NCI-H1105 treated with DMSO at 0.1 percent for 48 hours (cell line): Measurements from ENCODE around the gene GEN1.
A peak's percentile ranks its signal among the peaks of the same experiment; 100 is the strongest.

Experiments used
- DNase-seq: peaks from one replicate; lab custom pipeline; 2025; lab: John Stamatoyannopoulos, UW

The GEN1 gene

DNA sequence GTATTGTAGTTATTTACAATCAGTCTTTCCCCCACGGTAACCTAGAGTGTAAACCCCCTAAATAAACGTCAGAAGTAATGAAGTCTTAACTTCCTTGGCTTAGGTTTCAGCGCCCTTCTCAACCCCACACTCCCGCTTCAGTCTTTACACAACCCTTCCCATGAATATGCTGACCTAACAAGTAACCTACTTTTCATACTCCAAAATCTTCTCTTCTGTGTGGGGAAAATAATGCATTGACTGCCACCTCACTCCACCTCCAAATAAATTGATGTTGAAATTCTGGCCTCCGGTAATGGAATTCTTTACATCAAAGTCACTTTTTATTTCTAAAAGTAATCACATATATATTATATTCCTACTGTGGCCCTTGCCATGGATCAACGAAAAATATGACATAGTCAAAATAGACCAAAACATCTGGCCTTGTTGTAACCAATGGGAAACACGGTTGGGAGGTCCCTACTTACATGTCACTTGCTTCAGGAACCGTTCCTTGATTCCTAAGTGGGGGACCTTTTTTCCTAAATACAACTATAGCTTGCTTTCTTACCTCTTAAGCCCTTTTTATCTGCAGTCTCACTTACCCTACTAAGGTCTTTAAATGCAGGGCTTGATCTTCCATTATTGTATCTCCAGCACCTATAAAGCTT is 961 bp downstream of the GEN1 start:
- no peak for DNase-seq

DNA sequence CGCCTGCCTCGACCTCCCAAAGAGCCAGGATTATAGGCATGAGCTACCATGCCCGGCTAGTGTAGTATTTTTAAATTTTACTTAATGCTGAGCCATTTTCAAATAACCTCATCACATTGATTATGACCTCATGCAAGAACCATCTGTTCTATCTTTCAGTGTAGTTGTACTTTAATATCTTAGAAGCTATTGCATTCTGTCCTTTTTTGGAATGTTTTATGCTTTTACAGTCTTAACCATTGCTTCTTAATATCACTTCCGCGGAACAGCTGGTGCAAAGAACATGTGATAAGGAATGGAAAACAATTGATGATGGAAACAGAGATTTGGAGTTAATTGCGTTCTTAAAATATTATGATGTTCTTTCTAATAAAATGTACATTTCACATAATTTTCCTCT is 2.7 kb downstream of the GEN1 start:
- no peak for DNase-seq

DNA sequence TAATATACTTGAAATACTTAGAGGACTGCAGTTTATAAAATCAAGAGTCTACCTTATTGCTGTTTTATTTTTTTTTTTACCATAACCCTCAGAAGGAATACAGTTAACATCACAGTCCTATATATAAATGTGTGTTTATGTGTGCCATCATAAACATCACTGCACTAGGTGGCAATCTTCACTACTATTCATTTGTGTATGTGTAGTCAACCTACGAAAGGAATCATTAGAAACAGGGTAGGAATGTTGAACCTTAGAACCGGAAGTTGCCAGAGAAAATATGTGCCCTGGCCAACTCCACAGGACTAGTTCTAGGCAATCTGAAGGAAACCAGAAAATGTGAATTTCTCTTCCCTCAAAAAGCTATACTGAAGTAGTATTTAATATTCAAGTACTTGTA is 3.4 kb downstream of the GEN1 start:
- no peak for DNase-seq

DNA sequence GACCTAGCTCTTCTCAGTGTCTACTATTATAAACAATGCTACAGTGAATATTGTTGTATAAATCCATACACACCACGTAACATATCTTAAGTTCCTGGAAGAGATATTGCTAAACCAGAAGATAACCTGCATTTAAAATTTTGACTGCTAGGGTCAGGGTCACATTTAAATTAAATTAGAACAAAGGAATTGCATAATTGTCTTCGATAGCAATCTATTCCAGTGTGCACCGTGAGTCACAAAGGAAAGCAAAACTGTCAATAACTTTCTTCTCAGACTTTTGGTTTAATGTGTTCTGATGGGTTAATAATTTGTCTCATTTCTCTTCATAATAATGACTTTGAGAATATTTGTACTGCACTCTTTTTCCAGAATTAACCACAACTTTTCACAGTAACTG is 4.2 kb downstream of the GEN1 start:
- no peak for DNase-seq

GRCh38 chr2:17759805-17760204 is 5.9 kb downstream of the GEN1 start:
- no peak for DNase-seq

DNA sequence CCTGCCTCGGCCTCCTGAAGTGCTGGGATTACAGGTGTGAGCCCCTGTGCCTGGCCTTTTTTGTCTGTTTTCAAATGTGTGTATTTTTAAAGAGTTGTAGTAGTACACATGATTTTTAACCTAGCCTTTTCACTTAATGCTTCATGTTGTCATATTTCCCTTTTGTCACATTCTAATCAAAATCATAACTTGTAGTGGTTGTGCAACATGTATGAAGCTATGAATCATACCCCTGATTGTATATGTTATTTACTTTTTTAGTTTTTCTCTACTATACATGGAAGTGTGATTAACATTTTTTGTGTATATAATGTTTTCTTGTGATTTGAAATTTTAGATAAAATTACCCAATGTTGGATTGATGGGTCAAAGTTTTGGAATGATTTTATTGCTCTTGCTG is 8.5 kb downstream of the GEN1 start:
- no peak for DNase-seq

DNA sequence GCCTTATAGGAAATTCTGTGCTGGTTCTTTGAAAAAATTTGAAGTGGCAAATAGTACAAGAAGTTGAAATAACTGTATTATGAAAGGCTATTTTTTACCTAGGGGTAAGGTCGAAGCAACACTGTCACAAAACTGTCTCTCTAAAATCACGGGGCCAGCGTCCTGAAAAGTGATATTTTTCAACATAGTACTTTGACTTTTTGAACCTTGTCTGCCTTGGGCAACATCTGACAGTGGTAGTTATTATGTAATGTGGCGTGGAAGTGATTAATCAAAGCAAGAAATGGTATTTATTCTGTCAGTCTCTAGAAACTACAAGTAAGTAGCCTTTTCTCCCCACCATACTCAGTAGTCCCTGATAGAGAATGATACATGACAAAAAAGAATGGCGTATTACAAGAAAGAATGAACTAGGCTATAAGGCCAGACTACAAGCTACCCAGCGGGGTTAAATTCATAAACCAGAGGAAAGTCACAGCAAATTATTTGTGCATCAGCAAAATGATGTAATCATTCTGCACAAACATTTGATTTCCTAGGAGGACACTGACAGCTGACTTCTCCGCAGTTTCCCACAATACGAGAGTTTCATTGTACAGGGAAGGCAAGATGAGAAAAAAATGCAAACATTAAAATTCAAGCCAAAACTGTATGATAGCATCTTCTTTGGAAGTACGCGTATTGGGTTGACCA is 9.8 kb downstream of the GEN1 start:
- no peak for DNase-seq

DNA sequence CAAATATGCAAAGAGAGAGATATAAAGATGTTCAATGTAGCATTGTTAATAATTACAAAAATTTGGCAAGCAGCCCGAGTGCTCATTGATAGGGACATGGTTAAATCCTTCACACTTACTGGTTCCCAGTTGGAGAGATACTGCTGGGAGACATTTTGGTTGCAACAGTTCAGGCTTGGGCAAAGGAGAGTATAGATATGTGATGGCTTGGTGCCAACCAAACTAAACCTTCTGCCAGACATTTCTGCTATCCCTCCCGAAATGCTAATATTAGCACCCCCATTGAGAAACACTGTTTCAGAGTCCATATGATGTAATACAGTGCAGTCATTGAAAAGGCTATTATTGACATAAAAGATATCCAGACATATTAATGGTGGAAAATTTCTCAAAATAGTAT is 11.5 kb downstream of the GEN1 start:
- DNase-seq = no peak

DNA sequence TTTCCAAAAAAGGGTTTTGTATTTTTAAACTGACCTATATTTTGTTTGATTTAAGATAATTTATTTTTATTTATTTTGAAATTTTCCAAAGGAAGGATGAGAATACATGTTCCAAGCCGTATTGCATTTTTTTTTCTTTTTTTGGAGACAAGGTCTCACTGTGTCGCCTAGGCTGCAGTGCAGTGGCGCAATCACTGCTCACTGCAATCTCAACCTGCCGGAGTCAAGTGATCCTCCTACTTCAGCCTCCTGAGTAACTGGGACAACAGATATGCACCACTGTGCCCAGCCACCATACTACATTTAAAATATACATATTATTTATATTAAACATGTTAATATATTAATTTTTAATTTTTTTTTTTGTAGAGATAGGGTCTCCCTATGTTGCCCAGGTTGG is 15.0 kb downstream of the GEN1 start:
- DNase-seq = no peak

DNA sequence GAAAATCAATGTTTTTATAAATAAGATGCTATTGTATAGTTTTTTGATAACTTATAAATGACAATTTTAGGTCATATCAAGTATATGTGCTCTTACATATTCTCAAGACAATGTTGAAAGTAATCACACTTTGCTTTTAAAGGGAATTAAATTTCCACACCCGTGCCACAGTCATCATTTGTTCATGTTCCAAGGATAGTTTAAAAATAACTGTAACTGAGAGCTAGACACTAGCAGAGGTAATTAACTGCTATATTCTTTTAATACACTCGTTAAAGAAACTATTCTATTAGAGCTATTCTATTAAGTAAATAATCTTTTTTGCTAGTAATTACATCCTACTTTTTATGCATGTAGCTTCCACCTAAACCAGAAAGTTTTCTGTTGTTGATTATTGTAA is 18.0 kb downstream of the GEN1 start:
- DNase-seq = no peak

GRCh38 chr2:17772532-17772931 is 18.6 kb downstream of the GEN1 start:
- no peak for DNase-seq

- DNase-seq = no peak
Measured at GRCh38 chr2:17780546-17780945, 26.6 kb downstream of the GEN1 start.

DNA sequence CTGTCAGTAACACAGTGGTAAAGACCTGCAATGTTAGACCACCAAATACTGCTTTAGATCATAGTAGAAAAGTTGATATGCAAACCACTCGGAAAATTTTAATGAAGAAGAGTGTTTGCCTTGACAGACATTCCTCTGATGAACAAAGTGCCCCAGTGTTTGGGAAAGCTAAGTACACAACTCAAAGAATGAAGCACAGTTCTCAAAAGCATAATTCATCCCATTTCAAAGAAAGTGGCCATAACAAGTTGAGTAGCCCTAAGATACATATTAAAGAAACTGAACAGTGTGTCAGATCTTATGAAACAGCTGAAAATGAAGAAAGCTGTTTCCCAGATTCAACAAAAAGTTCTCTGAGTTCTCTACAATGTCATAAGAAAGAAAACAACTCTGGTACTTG is 27.5 kb downstream of the GEN1 start:
- DNase-seq = no peak

- no peak for DNase-seq
Measured at GRCh38 chr2:17786727-17787126, 32.8 kb downstream of the GEN1 start.

- DNase-seq = no peak
Measured at GRCh38 chr2:17788773-17789172, 34.8 kb downstream of the GEN1 start.

DNA sequence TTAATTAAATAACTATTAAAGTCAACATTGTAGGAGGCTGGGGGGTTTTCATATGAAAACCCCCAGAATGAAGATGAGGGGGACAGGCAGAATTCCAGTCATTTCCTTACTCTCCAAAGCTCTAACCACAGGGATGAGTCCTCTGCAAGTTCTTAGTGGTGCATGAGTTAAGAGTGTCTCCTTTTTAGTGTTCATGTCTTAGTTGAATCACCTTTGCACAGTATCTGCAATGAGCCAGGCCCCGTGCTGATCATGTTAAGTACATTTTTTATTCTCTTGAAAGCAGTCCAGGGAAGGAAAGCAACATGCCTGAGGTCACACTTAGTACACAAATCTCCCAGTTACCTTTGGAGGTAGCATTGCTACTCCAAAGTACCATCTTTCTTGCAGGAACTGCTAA is 36.6 kb downstream of the GEN1 start:
- DNase-seq = no peak

GRCh38 chr2:17791121-17791816 is 37.3 kb downstream of the GEN1 start:
- no peak for DNase-seq

DNA sequence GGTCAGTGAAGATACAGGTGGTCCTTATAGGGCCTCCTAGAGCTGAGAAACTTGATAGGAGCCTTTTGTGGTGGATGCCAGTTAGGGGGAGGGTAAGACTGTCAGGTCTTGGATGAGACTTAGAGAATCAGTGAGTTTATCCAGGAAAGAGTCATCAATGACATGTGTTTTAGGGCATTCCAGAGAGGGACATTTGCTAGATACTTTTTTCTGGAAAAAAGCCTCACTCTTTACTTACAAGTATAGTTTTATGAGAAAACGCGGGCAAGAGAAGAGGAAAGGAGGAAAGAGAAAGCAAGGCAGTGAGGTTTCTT is 37.8 kb downstream of the GEN1 start:
- no peak for DNase-seq

- no peak for DNase-seq
Measured at GRCh38 chr2:17792515-17792914, 38.6 kb downstream of the GEN1 start.

GRCh38 chr2:17793296-17793695 is 39.4 kb downstream of the GEN1 start:
- no peak for DNase-seq

DNA sequence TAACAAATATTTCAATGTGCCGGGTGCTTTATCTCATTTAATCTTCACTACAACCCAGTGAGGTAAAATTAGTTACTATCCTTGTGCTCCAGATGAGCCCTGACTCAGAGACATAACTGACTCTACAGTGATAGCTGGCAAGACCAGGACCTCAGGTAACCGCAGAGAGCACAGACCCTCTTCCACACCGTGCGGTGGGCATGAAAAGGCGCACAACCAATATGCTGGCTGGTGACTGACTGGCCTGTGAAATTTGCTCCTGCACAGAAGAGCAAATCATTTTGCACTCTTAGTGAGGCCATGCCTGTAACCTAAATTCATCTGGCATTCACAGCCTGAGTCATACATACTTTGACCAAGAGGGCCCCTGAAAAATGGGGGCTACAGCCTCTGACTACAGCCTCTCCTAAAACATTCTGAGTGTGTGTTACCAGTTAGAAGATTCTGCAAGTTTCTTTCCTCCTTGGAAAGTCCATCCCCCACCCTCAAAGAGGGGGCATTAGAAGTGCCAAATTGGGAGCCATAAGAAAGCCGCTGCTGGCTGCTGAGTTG is 39.9 kb downstream of the GEN1 start:
- DNase-seq = no peak

GRCh38 chr2:17795309-17795708 is 41.4 kb downstream of the GEN1 start:
- DNase-seq = no peak

- DNase-seq = peak; percentile 42
Measured at GRCh38 chr2:17798338-17798737, 44.4 kb downstream of the GEN1 start.
